MM.1S (cell line): ENCODE results near the gene RNU2-63P.
"Not testable (repeated sequence)": the region's sequence is repeated elsewhere in the genome, so short reads cannot be mapped to it uniquely, and the experiment has no call there.

Source experiments
- CTCF ChIP-seq: fragments of 300-600 bp; sonication (generic); IDR thresholded peaks from 2 replicates; pipeline ENCODE4 v1.5.1; 2016; ENCODE audit warnings: antibody characterized with exemption, low read length, mixed read lengths
- EZH2phosphoT487 ChIP-seq: fragments of 300-600 bp; sonication (generic); IDR thresholded peaks from 2 replicates; pipeline ENCODE4 v1.6.1; 2018; ENCODE audit warnings: antibody characterized with exemption, low read length

- not testable (repeated sequence) for TF ChIP-seq CTCF, EZH2phosphoT487
Observed at GRCh38 chr2:88000474-88000873, 15.9 kb downstream of the RNU2-63P start.
